ENCODE measurements around the gene IMP3.
A peak's percentile ranks its signal among the peaks of the same experiment; 100 is the strongest.

The IMP3 gene

DNA sequence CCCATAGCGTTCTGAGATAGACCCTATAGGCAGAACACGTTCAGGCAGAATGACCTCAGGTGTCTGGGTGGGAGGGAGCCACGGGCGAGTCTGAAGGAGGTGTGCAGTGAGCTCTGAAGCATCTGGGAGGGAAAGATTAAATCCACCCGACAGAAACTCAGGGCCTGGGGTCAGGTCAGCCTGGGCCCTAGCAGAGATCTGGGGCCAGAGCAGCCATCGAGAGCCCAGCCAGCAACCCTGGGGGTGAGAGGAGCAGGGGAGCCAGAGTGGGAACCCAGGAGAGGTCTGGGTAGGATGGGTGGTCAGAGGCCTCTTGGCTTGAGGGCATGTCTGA, 29.8 kb upstream of the IMP3 start (continued):
- TF ChIP-seq, protein P1, sequence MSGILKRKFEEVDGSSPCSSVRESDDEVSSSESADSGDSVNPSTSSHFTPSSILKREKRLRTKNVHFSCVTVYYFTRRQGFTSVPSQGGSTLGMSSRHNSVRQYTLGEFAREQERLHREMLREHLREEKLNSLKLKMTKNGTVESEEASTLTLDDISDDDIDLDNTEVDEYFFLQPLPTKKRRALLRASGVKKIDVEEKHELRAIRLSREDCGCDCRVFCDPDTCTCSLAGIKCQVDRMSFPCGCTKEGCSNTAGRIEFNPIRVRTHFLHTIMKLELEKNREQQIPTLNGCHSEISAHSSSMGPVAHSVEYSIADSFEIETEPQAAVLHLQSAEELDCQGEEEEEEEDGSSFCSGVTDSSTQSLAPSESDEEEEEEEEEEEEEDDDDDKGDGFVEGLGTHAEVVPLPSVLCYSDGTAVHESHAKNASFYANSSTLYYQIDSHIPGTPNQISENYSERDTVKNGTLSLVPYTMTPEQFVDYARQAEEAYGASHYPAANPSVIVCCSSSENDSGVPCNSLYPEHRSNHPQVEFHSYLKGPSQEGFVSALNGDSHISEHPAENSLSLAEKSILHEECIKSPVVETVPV (CRISPR knock-in tag; IDR thresholded peaks at IDR 0.05): no peak
- no peak for TF ChIP-seq ISL1 (CRISPR knock-in tag; IDR thresholded peaks at IDR 0.05)
- TF ChIP-seq, protein P2, sequence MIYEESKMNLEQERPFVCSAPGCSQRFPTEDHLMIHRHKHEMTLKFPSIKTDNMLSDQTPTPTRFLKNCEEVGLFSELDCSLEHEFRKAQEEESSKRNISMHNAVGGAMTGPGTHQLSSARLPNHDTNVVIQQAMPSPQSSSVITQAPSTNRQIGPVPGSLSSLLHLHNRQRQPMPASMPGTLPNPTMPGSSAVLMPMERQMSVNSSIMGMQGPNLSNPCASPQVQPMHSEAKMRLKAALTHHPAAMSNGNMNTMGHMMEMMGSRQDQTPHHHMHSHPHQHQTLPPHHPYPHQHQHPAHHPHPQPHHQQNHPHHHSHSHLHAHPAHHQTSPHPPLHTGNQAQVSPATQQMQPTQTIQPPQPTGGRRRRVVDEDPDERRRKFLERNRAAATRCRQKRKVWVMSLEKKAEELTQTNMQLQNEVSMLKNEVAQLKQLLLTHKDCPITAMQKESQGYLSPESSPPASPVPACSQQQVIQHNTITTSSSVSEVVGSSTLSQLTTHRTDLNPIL (CRISPR knock-in tag; IDR thresholded peaks at IDR 0.05; ENCODE audit: low read depth): no peak

DNA sequence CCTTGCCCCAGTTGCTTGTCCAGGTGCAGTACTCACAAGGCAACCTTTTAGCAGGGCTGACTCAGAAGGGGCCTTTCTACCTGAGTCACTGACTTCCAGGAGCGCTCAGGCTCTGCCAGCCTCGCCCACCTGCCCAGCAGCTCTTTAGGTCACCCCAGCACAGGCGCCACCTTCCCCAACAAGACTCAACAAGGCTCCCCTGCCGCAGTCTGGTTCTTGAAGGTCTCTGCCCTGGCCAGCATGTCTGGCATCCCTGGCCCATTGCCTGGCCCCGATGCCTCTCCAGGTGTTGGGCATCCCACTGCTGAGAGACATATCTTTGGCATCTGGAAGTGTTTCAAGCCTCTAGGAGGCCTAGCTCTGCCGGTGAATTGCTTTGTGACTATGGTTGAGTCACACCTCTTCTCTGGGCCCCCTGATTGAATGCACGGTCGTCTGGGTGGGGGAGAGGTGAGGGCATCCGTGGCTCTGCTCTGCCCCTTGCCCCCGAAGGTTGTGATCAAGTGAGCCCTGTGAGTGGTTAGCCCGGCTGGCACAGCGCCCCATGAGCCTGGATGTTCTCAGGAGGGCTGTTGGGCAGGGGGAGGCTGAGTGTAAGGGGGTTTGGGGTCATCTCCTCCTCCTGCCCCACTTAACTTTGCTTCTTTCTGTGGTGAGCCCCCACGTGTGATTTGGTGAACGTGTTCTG, 29.3 kb upstream of the IMP3 start:
- ATAC-seq: no peak
- TF ChIP-seq, protein P2 (CRISPR knock-in tag; IDR thresholded peaks at IDR 0.05; ENCODE audit: low read depth): no peak
- no peak for TF ChIP-seq SNAI2 (CRISPR knock-in tag; IDR thresholded peaks at IDR 0.05)
- no peak for TF ChIP-seq ARNTL (CRISPR knock-in tag; IDR thresholded peaks at IDR 0.05; ENCODE audit: borderline replicate concordance, low read depth)
- no peak for TF ChIP-seq ESRRG (CRISPR knock-in tag; IDR thresholded peaks at IDR 0.05)
- TF ChIP-seq CSDC2 (CRISPR knock-in tag; IDR thresholded peaks at IDR 0.05): no peak
- no peak for TF ChIP-seq ISL1 (CRISPR knock-in tag; IDR thresholded peaks at IDR 0.05)
- no peak for TF ChIP-seq ZFP3 (CRISPR knock-in tag; IDR thresholded peaks at IDR 0.05)
- TF ChIP-seq TOX (CRISPR knock-in tag; IDR thresholded peaks at IDR 0.05; ENCODE audit: borderline replicate concordance): no peak
- TF ChIP-seq ZC3H10 (CRISPR knock-in tag; IDR thresholded peaks at IDR 0.05): no peak
- TF ChIP-seq, protein P1 (CRISPR knock-in tag; IDR thresholded peaks at IDR 0.05): no peak
- no peak for TF ChIP-seq ZNF565 (CRISPR knock-in tag; conservative IDR thresholded peaks at IDR 0.05; ENCODE audit: low read depth)
- no peak for TF ChIP-seq RARB (CRISPR knock-in tag; IDR thresholded peaks at IDR 0.05)
- no peak for TF ChIP-seq ZFP30 (CRISPR knock-in tag; IDR thresholded peaks at IDR 0.05)
- no peak for TF ChIP-seq ZNF70 (CRISPR knock-in tag; IDR thresholded peaks at IDR 0.05)
- TF ChIP-seq, protein P3, sequence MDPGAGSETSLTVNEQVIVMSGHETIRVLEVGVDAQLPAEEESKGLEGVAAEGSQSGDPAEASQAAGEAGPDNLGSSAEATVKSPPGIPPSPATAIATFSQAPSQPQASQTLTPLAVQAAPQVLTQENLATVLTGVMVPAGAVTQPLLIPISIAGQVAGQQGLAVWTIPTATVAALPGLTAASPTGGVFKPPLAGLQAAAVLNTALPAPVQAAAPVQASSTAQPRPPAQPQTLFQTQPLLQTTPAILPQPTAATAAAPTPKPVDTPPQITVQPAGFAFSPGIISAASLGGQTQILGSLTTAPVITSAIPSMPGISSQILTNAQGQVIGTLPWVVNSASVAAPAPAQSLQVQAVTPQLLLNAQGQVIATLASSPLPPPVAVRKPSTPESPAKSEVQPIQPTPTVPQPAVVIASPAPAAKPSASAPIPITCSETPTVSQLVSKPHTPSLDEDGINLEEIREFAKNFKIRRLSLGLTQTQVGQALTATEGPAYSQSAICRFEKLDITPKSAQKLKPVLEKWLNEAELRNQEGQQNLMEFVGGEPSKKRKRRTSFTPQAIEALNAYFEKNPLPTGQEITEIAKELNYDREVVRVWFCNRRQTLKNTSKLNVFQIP (CRISPR knock-in tag; IDR thresholded peaks at IDR 0.05; ENCODE audit: borderline replicate concordance, low read depth): no peak
- no peak for TF ChIP-seq TCF4 (CRISPR knock-in tag; IDR thresholded peaks at IDR 0.05; ENCODE audit: borderline replicate concordance)
- TF ChIP-seq ZNF8 (CRISPR knock-in tag; IDR thresholded peaks at IDR 0.05): no peak
- TF ChIP-seq, protein P4, sequence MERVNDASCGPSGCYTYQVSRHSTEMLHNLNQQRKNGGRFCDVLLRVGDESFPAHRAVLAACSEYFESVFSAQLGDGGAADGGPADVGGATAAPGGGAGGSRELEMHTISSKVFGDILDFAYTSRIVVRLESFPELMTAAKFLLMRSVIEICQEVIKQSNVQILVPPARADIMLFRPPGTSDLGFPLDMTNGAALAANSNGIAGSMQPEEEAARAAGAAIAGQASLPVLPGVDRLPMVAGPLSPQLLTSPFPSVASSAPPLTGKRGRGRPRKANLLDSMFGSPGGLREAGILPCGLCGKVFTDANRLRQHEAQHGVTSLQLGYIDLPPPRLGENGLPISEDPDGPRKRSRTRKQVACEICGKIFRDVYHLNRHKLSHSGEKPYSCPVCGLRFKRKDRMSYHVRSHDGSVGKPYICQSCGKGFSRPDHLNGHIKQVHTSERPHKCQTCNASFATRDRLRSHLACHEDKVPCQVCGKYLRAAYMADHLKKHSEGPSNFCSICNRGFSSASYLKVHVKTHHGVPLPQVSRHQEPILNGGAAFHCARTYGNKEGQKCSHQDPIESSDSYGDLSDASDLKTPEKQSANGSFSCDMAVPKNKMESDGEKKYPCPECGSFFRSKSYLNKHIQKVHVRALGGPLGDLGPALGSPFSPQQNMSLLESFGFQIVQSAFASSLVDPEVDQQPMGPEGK (CRISPR knock-in tag; IDR thresholded peaks at IDR 0.05; ENCODE audit: borderline replicate concordance): no peak
- no peak for TF ChIP-seq BACH2 (CRISPR knock-in tag; IDR thresholded peaks at IDR 0.05; ENCODE audit: borderline replicate concordance)
- TF ChIP-seq OSR1 (CRISPR knock-in tag; IDR thresholded peaks at IDR 0.05): no peak

DNA sequence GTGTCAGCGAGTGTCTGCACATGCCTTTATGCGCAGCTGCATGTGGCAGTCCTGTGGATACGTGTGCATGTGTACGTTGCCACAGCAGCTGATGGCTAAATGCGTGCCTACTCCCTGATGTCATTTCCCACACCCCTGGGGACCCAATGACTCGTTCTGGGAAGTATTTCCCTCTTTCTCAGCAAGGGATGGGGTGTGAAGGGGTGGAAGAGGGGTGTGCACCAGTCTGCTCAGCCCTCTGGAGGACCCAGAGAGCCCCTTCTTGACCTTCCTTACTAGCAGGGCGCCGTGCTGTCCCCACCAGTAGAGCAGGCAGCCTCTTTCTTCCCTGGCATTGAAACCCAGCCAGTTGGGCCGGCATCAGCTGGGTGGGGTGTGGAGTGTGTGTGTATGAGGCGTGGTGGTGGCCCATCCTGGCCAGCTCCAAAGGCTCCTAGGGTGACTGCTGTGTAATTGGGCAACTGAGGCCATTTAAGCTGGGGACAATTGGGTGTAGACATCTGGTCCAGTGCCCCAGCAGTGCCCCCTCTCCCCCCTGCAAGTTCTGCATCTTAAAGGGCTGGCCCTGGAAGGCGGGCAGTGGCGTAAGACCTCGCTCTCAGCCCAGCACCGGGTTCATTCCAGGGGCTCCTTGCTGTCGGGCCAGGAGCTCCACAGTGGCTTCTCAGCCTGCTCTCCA, 26.9 kb upstream of the IMP3 start:
- peak; percentile 86 for ATAC-seq

More for the DNA sequence above, 26.9 kb upstream of the IMP3 start:
- TF ChIP-seq SNAI2 (CRISPR knock-in tag; IDR thresholded peaks at IDR 0.05) (no peak), TCF4 (CRISPR knock-in tag; IDR thresholded peaks at IDR 0.05; ENCODE audit: borderline replicate concordance) (no peak), TOX (CRISPR knock-in tag; IDR thresholded peaks at IDR 0.05; ENCODE audit: borderline replicate concordance) (no peak), ZNF565 (CRISPR knock-in tag; conservative IDR thresholded peaks at IDR 0.05; ENCODE audit: low read depth) (no peak), PPARA (CRISPR knock-in tag; IDR thresholded peaks at IDR 0.05; ENCODE audit: borderline replicate concordance) (no peak), ZNF70 (CRISPR knock-in tag; IDR thresholded peaks at IDR 0.05) (no peak), ISL1 (CRISPR knock-in tag; IDR thresholded peaks at IDR 0.05) (no peak), RARB (CRISPR knock-in tag; IDR thresholded peaks at IDR 0.05) (no peak), CSDC2 (CRISPR knock-in tag; IDR thresholded peaks at IDR 0.05) (no peak), OSR1 (CRISPR knock-in tag; IDR thresholded peaks at IDR 0.05) (no peak), ZFP30 (CRISPR knock-in tag; IDR thresholded peaks at IDR 0.05) (no peak), ARNTL (CRISPR knock-in tag; IDR thresholded peaks at IDR 0.05; ENCODE audit: borderline replicate concordance, low read depth) (no peak), ZNF8 (CRISPR knock-in tag; IDR thresholded peaks at IDR 0.05) (no peak), GLIS3 (CRISPR knock-in tag; IDR thresholded peaks at IDR 0.05) (no peak), ZFP3 (CRISPR knock-in tag; IDR thresholded peaks at IDR 0.05) (no peak)
- TF ChIP-seq, protein P1 (CRISPR knock-in tag; IDR thresholded peaks at IDR 0.05): no peak
- TF ChIP-seq, protein P2 (CRISPR knock-in tag; IDR thresholded peaks at IDR 0.05; ENCODE audit: low read depth): no peak

Data from SK-N-SH treated with all-trans-retinoic acid at 6 μM for 48 hours (cell line).